GM12878 (cell line): ENCODE results near the gene BTBD3. TPM values are rescaled to one million over a fixed set of nuclear protein-coding genes. Genes with fewer than 3 reads are reported as not detected.

Experiments
- ATAC-seq: fragments of 200-7000 bp; cut with Tn5 transposase; 3 replicates; pipeline ENCODE4 v1.9.1; 2020; ENCODE audit warnings: mild to moderate bottlenecking, moderate library complexity
- BruUV-seq: library from RNA; stranded (reverse); fragments of 400-500 nt; replicated peaks from 2 replicates; lab custom pipeline; 2021; lab: Mats Ljungman, UMichigan
- CTCF ChIA-PET: fragments of 300-600 bp; sonication (Branson Sonifier 250); formaldehyde crosslinking; extraction: SDS; loops from one replicate; lab custom pipeline; 2021; ENCODE audit warnings: inconsistent platforms; lab: Yijun Ruan, JAX
- POLR2A ChIA-PET: fragments of 350-600 bp; formaldehyde crosslinking; extraction: SDS; loops from one replicate; lab custom pipeline; 2021; ENCODE audit warnings: inconsistent platforms; lab: Charles Lee
- RAD21 ChIA-PET: fragments of 300-600 bp; sonication (Branson Sonifier 250); formaldehyde crosslinking; loops from one replicate; lab custom pipeline; 2023; ENCODE audit warnings: antibody characterized with exemption; ENCODE audit not compliant: unreplicated experiment; lab: Charles Lee
- SMC1A ChIA-PET: fragments of 300-600 bp; sonication (Branson Sonifier 250); formaldehyde crosslinking; loops from one replicate; lab custom pipeline; 2023; ENCODE audit not compliant: unreplicated experiment, uncharacterized antibody; lab: Charles Lee
- DNase-seq: peaks from one replicate; pipeline ENCODE4 v3.0.0-alpha.2; 2011; ENCODE audit warnings: low read depth, low spot score
- FAIRE-seq: peaks from 3 replicates; lab custom pipeline; 2011; peaks lifted over from hg19 to GRCh38; lab: Jason Lieb, UNC
- H2AFZ ChIP-seq: 2 replicates; pipeline ENCODE4 v1.6.0; 2011; ENCODE audit warnings: low read depth, low read length, control low read depth; ENCODE audit not compliant: control insufficient read depth
- H3K27ac ChIP-seq: 2 replicates; pipeline ENCODE4 v1.5.1; 2011; ENCODE audit warnings: control low read depth; ENCODE audit not compliant: control insufficient read depth, insufficient read depth
- H3K27me3 ChIP-seq, 2 experiments: replicated peaks in 1 of 2; 2 replicates each; pipeline versions ENCODE4 v1.6.0 to v1.6.1; 2011; ENCODE audit warnings: low read length in 1 of 2; ENCODE audit not compliant: control insufficient read depth in 2 of 2, insufficient read depth in 2 of 2
- H3K36me3 ChIP-seq, 2 experiments: 2 replicates each; pipeline ENCODE4 v1.5.1; 2011; ENCODE audit warnings: low read length in 1 of 2; ENCODE audit not compliant: control insufficient read depth in 2 of 2, insufficient read depth in 2 of 2
- H3K4me1 ChIP-seq: 2 replicates; pipeline ENCODE4 v1.6.1; 2011; ENCODE audit warnings: mild to moderate bottlenecking, low read length, moderate library complexity, mixed read lengths; ENCODE audit not compliant: control insufficient read depth, insufficient read depth
- H3K4me2 ChIP-seq: 2 replicates; pipeline ENCODE4 v1.6.0; 2011; ENCODE audit warnings: control low read depth; ENCODE audit not compliant: control insufficient read depth, insufficient read depth
- H3K4me3 ChIP-seq: fragments of 200-600 bp; sonication (generic); 2 replicates; pipeline ENCODE4 v1.5.1; 2016
- H3K79me2 ChIP-seq: 2 replicates; pipeline ENCODE4 v1.6.0; 2011; ENCODE audit warnings: low read length; ENCODE audit not compliant: control insufficient read depth, insufficient read depth
- H3K9ac ChIP-seq: 2 replicates; pipeline ENCODE4 v1.8.0; 2011; ENCODE audit warnings: low read length, control low read depth, mixed read lengths; ENCODE audit not compliant: control insufficient read depth, insufficient read depth
- H3K9me3 ChIP-seq: replicated peaks from 3 replicates; pipeline ENCODE4 v1.5.1; 2011; ENCODE audit warnings: mild to moderate bottlenecking, low read length; ENCODE audit not compliant: control insufficient read depth, insufficient read depth
- H4K20me1 ChIP-seq: 2 replicates; pipeline ENCODE4 v1.6.0; 2011; ENCODE audit not compliant: control insufficient read depth, insufficient read depth
- CEBPZ ChIP-seq: fragments of 150-350 bp; IDR thresholded peaks from 2 replicates; pipeline ENCODE4 v1.6.1; 2016; ENCODE audit warnings: low read depth, low read length
- YBX1 ChIP-seq: fragments of 450-650 bp; IDR thresholded peaks from 2 replicates; pipeline ENCODE4 v1.6.1; 2016; ENCODE audit warnings: antibody characterized with exemption
- ZNF24 ChIP-seq: fragments of 450-650 bp; IDR thresholded peaks from 2 replicates; pipeline ENCODE4 v1.6.1; 2017; ENCODE audit warnings: antibody characterized with exemption, mild to moderate bottlenecking
- WGBS: methylation state at CpG from one replicate; pipeline ENCODE4 v1.1.6; 2016; ENCODE audit warnings: low lambda C conversion rate; ENCODE audit not compliant: insufficient replicate concordance, insufficient coverage; ENCODE audit errors: missing lambda C conversion rate; 5-methylcytosine and 5-hydroxymethylcytosine counted together
- in situ Hi-C: fragments of 300-500 bp; cut with MboI; formaldehyde crosslinking; loops from 9 replicates; pipeline ENCODE4 v1.14.3; 2018; ENCODE audit warnings: mixed read lengths
- intact Hi-C: fragments of 100-400 bp; cut with micrococcal nuclease; formaldehyde crosslinking; loops from one replicate; pipeline ENCODE4 v1.14.2; 2022; ENCODE audit not compliant: unreplicated experiment
- polyA plus RNA-seq, 11 experiments: library from polyadenylated mRNA; depleted of rRNA in 4 of 11; unstranded in 6 of 11; stranded (reverse) in 5 of 11; fragments of >200 nt; fragmentation: Nextera tagmentation in 4 of 11; fragmentation: Illumina TruSeq in 1 of 11; extraction: Ambion mirVana in 4 of 11; extraction: Trizol in 1 of 11; gene quantifications; 1 replicate in 1 of 11; 2 replicates in 10 of 11; pipeline versions ENCODE4 v1.2.1 to v1.2.3, GENCODE V29; 2011 to 2016; ENCODE audit warnings: inconsistent platforms in 2 of 11, missing spikeins in 2 of 11, low read depth in 1 of 11
- total RNA-seq, 4 experiments: library from RNA; depleted of rRNA in 3 of 4; stranded (reverse); fragments of >200 nt in 3 of 4; fragmentation: Illumina TruSeq in 1 of 4; extraction: Trizol in 1 of 4; gene quantifications; 2 replicates each; pipeline versions ENCODE4 v1.2.1 to v1.2.3, GENCODE V29; 2013 to 2021

The BTBD3 gene
- total and polyA plus RNA-seq, 10 of the 15 experiments (the other 5 are each of a cell fraction or from before 2014, with no cell fraction given) = 0.02 to 12.8 (median 0.23) TPM

- TF ChIP-seq CEBPZ (no peak), ZNF24 (no peak)
- TF ChIP-seq, all 136 proteins: peak for 0
These were observed 40.2 kb downstream of the BTBD3 start (continued) for GRCh38 chr20:11957911-11958310.

GRCh38 chr20:11958855-11959254 is 41.2 kb downstream of the BTBD3 start:
- ChIA-PET SMC1A (interaction anchor here (0.6 kb wide), 1 partner anchor 1987 kb away, joined by 3 read pairs; no protein-coding TSS in a partner anchor), RAD21 (no interaction called here), CTCF (interaction anchor here (1.2 kb wide), 1 partner anchor 9 kb away, joined by 3 read pairs; no protein-coding TSS in a partner anchor), POLR2A (no interaction called here)
- intact Hi-C loops = no loop called here
- no peak overlapping the region for H2AFZ ChIP-seq
- H3K4me2 ChIP-seq = no peak overlapping the region
- no peak overlapping the region for H3K9ac ChIP-seq
- FAIRE-seq (no peak), DNase-seq (no peak), ATAC-seq (no peak)
- in situ Hi-C loops = no loop called here
- H3K9me3 ChIP-seq = no peaks in the 10 kb centered on the region
- no peaks in the 10 kb centered on the region for H3K79me2 ChIP-seq
- no TSS peak for BruUV-seq
- H3K4me1 ChIP-seq = no peaks in the 10 kb centered on the region
- no peaks in the 10 kb centered on the region for H4K20me1 ChIP-seq
- TF ChIP-seq YBX1 = no peak
- no peak overlapping the region for H3K4me3 ChIP-seq
- 64% methylated on average over 24 of the region's 24 CpGs for WGBS
- no peak overlapping the region for H3K27ac ChIP-seq
- no peaks in the 10 kb centered on the region for H3K36me3 ChIP-seq
- H3K27me3 ChIP-seq = no peaks in the 10 kb centered on the region
